ENCODE data around the gene ITPR1. TPM values are rescaled to one million over a fixed set of nuclear protein-coding genes. Genes with fewer than 3 reads are reported as not detected.

ITPR1 gene
- total RNA-seq, 1 donor from 2014 or later, result 16.3 TPM

- peak; percentile 89 for FAIRE-seq
These were observed 219.0 kb downstream of the ITPR1 start for GRCh38 chr3:4712109-4712508.

GRCh38 chr3:4714045-4714444 is 220.9 kb downstream of the ITPR1 start:
- H3K4me3 ChIP-seq (ENCODE audit: low read depth, low read length), result no peak overlapping the region
- H3K36me3 ChIP-seq (ENCODE audit: control insufficient read depth, insufficient read depth, low read length), result no peaks in the 10 kb centered on the region
- TF ChIP-seq, protein P1, sequence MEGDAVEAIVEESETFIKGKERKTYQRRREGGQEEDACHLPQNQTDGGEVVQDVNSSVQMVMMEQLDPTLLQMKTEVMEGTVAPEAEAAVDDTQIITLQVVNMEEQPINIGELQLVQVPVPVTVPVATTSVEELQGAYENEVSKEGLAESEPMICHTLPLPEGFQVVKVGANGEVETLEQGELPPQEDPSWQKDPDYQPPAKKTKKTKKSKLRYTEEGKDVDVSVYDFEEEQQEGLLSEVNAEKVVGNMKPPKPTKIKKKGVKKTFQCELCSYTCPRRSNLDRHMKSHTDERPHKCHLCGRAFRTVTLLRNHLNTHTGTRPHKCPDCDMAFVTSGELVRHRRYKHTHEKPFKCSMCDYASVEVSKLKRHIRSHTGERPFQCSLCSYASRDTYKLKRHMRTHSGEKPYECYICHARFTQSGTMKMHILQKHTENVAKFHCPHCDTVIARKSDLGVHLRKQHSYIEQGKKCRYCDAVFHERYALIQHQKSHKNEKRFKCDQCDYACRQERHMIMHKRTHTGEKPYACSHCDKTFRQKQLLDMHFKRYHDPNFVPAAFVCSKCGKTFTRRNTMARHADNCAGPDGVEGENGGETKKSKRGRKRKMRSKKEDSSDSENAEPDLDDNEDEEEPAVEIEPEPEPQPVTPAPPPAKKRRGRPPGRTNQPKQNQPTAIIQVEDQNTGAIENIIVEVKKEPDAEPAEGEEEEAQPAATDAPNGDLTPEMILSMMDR (IDR thresholded peaks at IDR 0.05; ENCODE audit: insufficient read depth, low read length, severe bottlenecking), result no peak
- no peaks in the 10 kb centered on the region for H3K27me3 ChIP-seq (ENCODE audit: control insufficient read depth, insufficient read depth, low read length)
- DNase-seq (ENCODE audit: low read depth), result no peak
- no peak for FAIRE-seq

More at GRCh38 chr3:4712109-4712508, 219.0 kb downstream of the ITPR1 start:
- peak; percentile 99 for DNase-seq (ENCODE audit: low read depth)
- H3K36me3 ChIP-seq (ENCODE audit: control insufficient read depth, insufficient read depth, low read length), result no peaks in the 10 kb centered on the region
- no peaks in the 10 kb centered on the region for H3K27me3 ChIP-seq (ENCODE audit: control insufficient read depth, insufficient read depth, low read length)
- H3K4me3 ChIP-seq (ENCODE audit: low read depth, low read length), result no peak overlapping the region
- TF ChIP-seq, protein P1 (IDR thresholded peaks at IDR 0.05; ENCODE audit: insufficient read depth, low read length, severe bottlenecking), result no peak

GRCh38 chr3:4716266-4716665 is 223.1 kb downstream of the ITPR1 start:
- Histone ChIP-seq H3K36me3 (ENCODE audit: control insufficient read depth, insufficient read depth, low read length) (no peaks in the 10 kb centered on the region), H3K4me3 (ENCODE audit: low read depth, low read length) (no peak overlapping the region), H3K27me3 (ENCODE audit: control insufficient read depth, insufficient read depth, low read length) (no peaks in the 10 kb centered on the region)
- no peak for FAIRE-seq
- no peak for DNase-seq (ENCODE audit: low read depth)
- TF ChIP-seq, protein P1 (IDR thresholded peaks at IDR 0.05; ENCODE audit: insufficient read depth, low read length, severe bottlenecking), result no peak

- FAIRE-seq (no peak), DNase-seq (ENCODE audit: low read depth) (no peak)
- TF ChIP-seq, protein P1 (IDR thresholded peaks at IDR 0.05; ENCODE audit: insufficient read depth, low read length, severe bottlenecking), result no peak
- H3K4me3 ChIP-seq (ENCODE audit: low read depth, low read length), result no peak overlapping the region
- H3K36me3 ChIP-seq (ENCODE audit: control insufficient read depth, insufficient read depth, low read length), result no peaks in the 10 kb centered on the region
- no peaks in the 10 kb centered on the region for H3K27me3 ChIP-seq (ENCODE audit: control insufficient read depth, insufficient read depth, low read length)
These were observed 223.7 kb downstream of the ITPR1 start for GRCh38 chr3:4716706-4717362.

GRCh38 chr3:4717363-4717740 is 224.2 kb downstream of the ITPR1 start:
- TF ChIP-seq, protein P1 (IDR thresholded peaks at IDR 0.05; ENCODE audit: insufficient read depth, low read length, severe bottlenecking), result no peak
- no peak overlapping the region for H3K4me3 ChIP-seq (ENCODE audit: low read depth, low read length)
- no peaks in the 10 kb centered on the region for H3K27me3 ChIP-seq (ENCODE audit: control insufficient read depth, insufficient read depth, low read length)
- FAIRE-seq (no peak), DNase-seq (ENCODE audit: low read depth) (no peak)
- no peaks in the 10 kb centered on the region for H3K36me3 ChIP-seq (ENCODE audit: control insufficient read depth, insufficient read depth, low read length)

All from bronchial epithelial cell (primary cell).